ENCODE measurements around the gene MRPL37.

MRPL37 gene

DNA sequence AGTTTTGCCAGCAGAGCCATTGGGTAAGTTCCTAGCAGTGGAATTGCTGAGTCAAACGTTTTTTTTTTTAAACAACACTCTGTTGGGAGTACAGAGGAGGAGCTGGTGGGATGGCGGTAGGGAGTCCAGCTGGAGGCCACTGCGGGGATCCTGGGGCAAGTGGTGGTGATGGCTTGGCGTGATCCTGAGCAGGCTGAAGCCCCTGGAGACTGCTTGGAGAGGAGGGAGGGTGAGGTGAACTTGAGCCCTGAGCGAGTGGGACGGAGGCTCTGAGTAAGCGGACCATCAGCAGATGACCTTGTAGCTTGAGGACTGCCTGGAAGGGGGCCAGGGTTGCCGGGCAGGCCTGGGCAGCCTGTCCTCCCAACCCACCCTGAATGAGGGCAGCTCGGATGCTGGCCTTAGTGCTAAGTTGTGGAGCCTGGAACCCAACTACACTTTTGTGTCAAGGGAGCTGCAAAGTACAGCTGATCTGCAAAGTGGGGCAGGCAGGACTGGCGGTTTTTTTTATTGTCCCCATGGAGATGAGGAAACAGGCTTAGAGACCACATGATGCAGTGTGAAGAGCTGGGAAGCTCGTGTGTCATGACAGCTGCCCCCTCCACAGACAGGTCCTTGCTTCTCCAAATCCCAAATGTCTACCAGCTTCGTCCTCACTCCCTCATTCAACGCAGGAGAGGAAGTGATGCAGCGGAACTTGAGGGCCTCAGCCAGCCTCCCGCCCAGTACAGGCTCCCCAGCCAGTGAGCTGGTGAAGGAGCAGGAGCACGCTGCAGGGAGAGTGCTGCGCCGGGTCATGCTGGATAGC is 20.2 kb downstream of the MRPL37 start:
- H3K4me3 ChIP-seq (ENCODE audit: low read depth, low read length), result no peak overlapping the region

DNA sequence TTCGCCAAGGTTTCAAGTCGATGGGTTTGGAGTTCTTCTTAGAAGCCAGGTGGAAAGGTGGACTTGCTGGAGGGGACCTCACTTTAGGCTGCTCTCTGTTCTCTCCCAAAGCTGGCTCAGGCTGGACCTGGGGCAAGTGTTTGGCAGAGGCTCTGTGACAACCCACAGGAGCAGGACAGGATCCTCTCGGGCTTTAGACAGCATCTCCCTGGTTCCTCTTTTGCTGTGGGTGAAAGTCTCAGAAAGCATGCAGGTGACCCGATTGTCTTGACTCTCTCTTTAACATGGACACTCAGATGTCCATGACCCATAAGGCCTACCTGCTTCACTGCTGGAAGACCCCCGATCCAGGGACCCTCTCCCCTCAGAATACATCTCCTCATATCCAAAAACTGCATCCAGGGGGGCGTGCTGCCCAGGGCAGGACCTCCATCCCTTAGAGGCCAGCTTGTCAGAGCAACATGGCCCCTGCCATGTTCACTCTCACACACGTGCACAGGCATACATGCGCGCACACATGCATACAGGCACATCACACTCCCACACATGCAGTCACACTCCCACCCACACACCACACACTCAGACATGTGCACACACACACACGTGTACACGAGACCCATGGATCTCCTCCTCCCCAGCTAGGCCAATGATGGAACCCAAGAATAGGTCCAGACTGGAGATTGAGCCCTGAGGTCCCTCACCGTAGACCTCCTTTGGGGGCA is 21.3 kb downstream of the MRPL37 start:
- no peak overlapping the region for H3K4me3 ChIP-seq (ENCODE audit: low read depth, low read length)
- TF ChIP-seq, protein P1, sequence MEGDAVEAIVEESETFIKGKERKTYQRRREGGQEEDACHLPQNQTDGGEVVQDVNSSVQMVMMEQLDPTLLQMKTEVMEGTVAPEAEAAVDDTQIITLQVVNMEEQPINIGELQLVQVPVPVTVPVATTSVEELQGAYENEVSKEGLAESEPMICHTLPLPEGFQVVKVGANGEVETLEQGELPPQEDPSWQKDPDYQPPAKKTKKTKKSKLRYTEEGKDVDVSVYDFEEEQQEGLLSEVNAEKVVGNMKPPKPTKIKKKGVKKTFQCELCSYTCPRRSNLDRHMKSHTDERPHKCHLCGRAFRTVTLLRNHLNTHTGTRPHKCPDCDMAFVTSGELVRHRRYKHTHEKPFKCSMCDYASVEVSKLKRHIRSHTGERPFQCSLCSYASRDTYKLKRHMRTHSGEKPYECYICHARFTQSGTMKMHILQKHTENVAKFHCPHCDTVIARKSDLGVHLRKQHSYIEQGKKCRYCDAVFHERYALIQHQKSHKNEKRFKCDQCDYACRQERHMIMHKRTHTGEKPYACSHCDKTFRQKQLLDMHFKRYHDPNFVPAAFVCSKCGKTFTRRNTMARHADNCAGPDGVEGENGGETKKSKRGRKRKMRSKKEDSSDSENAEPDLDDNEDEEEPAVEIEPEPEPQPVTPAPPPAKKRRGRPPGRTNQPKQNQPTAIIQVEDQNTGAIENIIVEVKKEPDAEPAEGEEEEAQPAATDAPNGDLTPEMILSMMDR (IDR thresholded peaks at IDR 0.05; ENCODE audit: low read depth, low read length), result no peak

More for the DNA sequence above, 20.2 kb downstream of the MRPL37 start:
- TF ChIP-seq, protein P1 (IDR thresholded peaks at IDR 0.05; ENCODE audit: low read depth, low read length), result no peak

DNA sequence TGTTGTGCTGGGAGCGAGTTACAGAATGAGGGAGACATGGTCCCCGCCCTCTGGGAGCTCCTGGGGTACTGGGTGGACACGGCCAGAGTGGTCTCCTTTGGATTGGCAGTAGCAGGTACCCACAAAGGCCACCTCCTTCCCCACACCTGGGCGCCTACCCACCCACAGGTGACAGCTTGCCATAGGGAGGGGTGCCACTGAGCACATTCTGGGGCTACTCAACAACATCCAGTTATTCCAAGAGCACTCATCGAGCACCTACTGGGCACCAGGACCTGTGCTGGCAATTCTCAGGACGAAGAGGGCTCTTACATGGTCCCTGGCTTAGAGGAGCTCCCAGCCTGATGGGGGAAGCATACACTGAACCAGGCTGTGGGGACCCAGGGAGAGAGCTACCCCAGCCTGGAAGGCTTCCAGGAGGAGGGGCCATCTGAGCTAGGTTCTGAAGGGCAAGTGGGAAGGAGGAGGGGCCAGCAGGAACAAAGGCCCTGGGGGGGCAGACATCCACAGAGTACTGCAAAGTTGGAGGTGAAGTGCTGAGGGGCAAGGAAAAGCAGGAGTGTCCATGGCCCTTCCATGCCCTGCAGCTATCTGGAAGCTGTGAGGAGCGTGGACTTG is 22.0 kb downstream of the MRPL37 start:
- TF ChIP-seq, protein P1 (IDR thresholded peaks at IDR 0.05; ENCODE audit: low read depth, low read length), result no peak
- no peak overlapping the region for H3K4me3 ChIP-seq (ENCODE audit: low read depth, low read length)

DNA sequence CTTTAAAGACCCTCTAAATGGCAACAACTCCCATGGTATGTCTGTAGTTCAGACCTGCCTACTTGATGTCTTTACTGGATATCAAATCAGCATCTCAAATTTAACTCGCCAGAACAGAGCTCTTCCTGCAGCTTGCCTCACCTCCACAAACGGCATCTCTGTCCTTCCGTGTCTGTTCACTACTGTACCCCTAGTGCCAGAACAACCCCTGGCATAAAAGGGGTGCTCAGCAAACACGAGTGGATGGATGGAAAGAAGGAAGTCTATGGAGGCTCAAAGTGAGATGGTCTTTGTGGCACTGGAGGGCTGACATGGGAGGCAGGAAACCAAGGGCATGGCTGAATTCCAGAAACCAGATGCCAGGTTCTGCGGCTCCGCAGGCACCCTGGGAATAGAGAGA is 22.7 kb downstream of the MRPL37 start:
- no peak overlapping the region for H3K4me3 ChIP-seq (ENCODE audit: low read depth, low read length)
- TF ChIP-seq, protein P1 (IDR thresholded peaks at IDR 0.05; ENCODE audit: low read depth, low read length), result no peak

DNA sequence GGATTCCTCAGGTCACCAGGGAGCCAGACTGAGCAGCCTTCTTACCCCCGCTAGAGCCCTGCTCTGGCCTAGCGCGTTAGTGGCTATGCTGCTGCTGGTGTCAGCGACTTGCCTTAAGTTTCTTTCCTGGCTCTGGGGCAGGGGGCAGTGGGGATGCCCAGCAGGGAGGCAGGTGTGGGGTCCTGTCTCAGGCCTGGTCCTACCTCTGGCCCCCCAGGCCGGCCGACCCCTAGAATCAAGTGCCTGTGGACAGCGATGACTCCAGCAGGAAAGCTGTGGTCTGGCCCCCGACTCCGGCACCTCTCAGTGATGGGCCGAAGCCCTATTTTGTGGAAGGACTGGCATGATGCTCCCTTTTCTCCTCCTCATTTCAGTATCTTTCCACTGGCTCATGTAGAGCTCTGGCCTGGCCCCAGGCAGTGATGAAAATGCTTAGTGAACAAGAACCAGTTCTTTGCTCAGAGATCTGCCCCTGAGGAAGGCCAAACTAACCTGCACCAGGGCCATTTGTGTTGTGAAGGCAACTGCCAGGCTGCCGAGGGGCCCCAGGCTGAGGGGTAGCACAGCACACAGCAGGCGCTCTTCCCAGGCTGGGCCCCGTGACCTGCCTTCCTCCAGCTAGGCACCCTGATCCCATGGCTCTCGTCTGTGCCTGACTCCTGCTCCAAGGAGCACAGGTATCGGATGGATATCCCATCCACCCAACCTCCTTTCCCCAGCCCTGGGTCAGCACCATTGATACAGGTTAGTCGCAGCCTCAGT is 23.7 kb downstream of the MRPL37 start:
- no peak overlapping the region for H3K4me3 ChIP-seq (ENCODE audit: low read depth, low read length)
- TF ChIP-seq, protein P1 (IDR thresholded peaks at IDR 0.05; ENCODE audit: low read depth, low read length), result no peak

DNA sequence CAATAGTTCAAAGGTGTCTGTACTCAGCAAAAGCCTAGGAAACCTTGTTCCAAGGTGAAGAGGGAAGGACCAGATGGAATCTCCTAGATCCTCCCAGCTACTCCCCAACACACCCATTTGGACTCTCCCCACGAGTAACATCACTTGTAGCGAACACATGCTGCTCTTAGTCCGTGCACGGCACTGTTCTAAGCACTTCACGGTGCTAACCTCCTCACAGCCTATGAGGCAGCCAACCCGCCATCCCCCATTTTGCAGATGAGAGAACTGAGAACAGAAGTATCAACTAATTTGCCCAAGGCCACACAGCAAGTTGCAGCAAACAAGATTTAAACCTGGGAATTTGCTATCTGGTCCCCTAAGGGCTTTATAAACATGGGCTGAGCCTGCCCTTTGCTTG is 24.3 kb downstream of the MRPL37 start:
- H3K4me3 ChIP-seq (ENCODE audit: low read depth, low read length), result no peak overlapping the region
- TF ChIP-seq, protein P1 (IDR thresholded peaks at IDR 0.05; ENCODE audit: low read depth, low read length), result no peak

All from WI38 (cell line).